ENCODE data around the gene IVL. TPM values are rescaled to one million over a fixed set of nuclear protein-coding genes. Genes with fewer than 3 reads are reported as not detected.

IVL gene
- total RNA-seq, 1 experiment from 2014 or later: not detected

GRCh38 chr1:152886758-152887409 lies 21.5 kb upstream of the IVL start:
- no peak for DNase-seq (ENCODE audit: extremely low read depth, low read depth)

DNA sequence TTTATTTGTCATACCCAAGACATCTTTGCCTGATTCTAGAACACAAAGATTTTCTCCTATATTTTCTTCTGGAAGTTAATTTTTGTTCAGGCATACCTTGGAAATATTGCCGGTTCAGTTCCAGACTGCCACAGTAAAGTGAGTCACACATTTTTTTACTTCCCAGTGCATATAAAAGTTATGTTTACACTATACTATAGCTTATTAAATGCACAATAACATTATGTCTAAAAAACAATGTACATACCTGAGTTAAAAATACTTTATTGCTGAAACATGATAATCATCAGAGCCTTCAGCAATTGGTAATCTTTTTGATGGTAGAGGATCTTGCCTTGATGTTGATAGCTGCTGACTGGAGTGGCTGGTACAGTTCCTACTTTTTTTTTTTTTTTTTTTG lies 20.2 kb upstream of the IVL start:
- DNase-seq (ENCODE audit: extremely low read depth, low read depth): no peak

GRCh38 chr1:152899027-152899426 lies 9.3 kb upstream of the IVL start:
- DNase-seq (ENCODE audit: extremely low read depth, low read depth): no peak

- no peak for DNase-seq (ENCODE audit: extremely low read depth, low read depth)
Measured at GRCh38 chr1:152899883-152900282, 8.5 kb upstream of the IVL start.

GRCh38 chr1:152901631-152902030 lies 6.7 kb upstream of the IVL start:
- DNase-seq (ENCODE audit: extremely low read depth, low read depth): no peak

DNA sequence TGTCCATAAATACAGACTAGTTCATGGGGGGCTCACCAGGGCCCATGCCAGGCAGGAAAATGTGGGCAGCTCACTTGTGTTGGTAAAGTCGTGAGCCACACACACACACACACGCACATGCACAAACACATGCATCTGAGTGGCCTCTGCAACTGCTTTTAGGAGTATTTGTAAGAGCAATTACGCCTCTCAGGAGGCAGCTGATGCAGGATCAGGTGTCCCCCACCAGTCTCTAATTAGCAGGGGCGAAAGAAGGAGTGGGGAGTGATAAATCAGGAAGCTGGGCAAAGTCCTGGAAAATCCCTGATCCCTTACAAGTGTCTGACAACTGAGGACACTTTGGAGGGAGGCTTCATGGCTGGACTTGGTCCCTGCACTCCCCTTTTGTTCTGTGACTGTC lies 5.7 kb upstream of the IVL start:
- DNase-seq (ENCODE audit: extremely low read depth, low read depth): no peak

GRCh38 chr1:152904688-152905440 lies 3.5 kb upstream of the IVL start:
- DNase-seq (ENCODE audit: extremely low read depth, low read depth): no peak

DNA sequence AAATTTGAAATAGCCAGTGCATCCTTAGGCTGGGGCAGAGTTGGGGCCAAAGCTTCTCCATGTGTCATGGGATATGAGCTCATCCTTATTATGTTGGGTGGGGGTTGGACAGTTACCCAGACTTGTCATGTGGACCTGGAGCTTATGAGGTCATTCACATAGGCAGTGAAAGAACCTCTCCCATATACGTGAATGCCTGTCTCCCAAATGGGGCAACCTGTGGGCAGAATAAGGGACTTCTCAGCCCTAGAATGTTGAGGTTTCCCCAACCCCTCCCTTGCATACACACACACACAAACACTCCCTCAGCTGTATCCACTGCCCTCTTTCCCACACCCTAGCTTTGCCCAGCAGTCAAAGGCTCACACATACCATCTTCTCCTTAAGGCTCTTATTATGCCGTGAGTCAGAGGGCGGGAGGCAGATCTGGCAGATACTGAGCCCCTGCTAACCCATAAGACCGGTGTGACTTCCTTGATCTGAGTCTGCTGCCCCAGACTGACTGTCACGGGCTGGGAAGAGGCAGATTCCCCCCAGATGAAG lies 2.3 kb upstream of the IVL start:
- DNase-seq (ENCODE audit: extremely low read depth, low read depth): no peak

DNA sequence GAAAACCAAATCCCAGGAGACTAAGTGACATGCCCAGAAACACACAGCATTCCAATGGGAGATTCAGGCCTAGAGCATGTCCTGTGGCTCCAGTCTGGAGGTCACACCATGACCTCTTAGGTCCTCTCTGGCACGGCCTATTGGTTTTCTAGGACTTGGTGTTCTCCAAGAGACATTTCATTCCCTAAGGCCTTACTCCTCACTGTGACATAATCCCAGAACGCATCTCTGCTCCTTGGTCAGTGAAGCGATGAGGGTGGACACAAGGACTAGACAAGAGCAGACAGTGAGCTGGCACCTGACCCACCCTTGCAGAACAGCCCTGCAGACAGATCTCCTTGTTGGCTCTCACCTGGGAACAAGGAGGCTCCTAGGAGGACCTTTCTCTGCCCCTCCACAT lies 860 bp downstream of the IVL start:
- no peak for DNase-seq (ENCODE audit: extremely low read depth, low read depth)

DNA sequence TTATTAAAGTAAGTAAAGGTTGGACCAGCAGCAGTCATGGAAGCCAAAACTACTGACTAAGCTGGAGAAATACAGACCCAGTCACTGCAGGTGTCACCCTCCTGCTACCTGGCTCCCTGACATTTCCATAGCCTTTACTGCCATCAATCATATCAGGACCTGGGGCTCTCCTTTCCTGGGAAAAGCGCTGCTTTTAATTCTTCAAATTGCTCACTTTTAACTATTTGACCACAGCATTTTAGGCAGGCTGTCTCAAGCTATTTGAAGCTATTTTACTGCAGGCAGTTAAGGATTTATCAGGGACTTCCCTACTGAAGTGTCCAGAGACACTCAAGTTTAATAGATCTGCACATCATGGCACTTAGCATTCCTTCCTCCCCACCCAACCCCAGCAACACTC lies 4.1 kb downstream of the IVL start:
- no peak for DNase-seq (ENCODE audit: extremely low read depth, low read depth)

- DNase-seq (ENCODE audit: extremely low read depth, low read depth): no peak
Measured at GRCh38 chr1:152912900-152913299, 4.6 kb downstream of the IVL start.

GRCh38 chr1:152917794-152918193 lies 9.4 kb downstream of the IVL start:
- DNase-seq (ENCODE audit: extremely low read depth, low read depth): peak; percentile 44

- DNase-seq (ENCODE audit: extremely low read depth, low read depth): no peak
Measured at GRCh38 chr1:152919071-152919470, 10.7 kb downstream of the IVL start.

GRCh38 chr1:152924191-152924590 lies 15.8 kb downstream of the IVL start:
- no peak for DNase-seq (ENCODE audit: extremely low read depth, low read depth)

DNA sequence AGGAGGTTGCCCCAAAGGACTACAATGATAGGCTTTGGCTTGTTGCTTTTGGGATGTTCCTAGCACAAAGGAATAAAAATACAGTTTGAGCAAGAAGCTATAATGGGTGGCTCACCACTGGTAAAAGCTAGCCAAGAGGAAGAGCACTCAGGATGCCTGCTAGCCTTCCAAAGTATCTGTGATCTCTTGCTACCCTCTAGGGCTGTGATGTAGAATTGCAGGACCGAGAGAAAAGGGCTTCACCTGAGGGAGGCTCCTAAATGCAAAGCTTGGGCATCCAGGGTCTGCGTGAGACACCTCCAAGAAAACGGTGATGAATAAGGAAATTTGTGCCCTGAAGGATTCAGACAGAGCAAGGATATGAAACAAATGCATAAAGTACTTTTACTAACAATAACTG lies 17.7 kb downstream of the IVL start:
- peak; percentile 13 for DNase-seq (ENCODE audit: extremely low read depth, low read depth)

- DNase-seq (ENCODE audit: extremely low read depth, low read depth): no peak
Measured at GRCh38 chr1:152928671-152929070, 20.3 kb downstream of the IVL start.

- no peak for DNase-seq (ENCODE audit: extremely low read depth, low read depth)
Measured at GRCh38 chr1:152932170-152932811, 23.9 kb downstream of the IVL start.

GRCh38 chr1:152933196-152933595 lies 24.9 kb downstream of the IVL start:
- no peak for DNase-seq (ENCODE audit: extremely low read depth, low read depth)

DNA sequence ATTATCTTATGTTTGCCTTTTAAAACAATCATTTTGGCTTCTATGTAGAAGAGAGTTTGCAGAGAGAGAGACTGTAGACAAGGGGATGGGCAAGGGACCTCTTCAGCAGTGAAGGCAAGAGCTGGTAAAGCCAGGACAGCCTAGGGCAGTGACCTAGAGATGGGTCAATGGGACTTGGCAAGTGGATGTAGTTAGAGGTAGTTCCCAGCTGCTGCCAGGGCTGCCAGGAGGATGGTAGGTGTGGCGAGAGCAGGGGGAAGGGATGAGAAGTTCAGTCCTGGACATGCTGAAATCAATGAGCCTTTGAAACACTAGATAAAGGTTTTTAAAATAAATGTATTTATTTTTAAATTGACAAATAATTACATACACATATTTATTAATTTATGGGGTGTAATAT lies 32.3 kb downstream of the IVL start:
- no peak for DNase-seq (ENCODE audit: extremely low read depth, low read depth)

DNA sequence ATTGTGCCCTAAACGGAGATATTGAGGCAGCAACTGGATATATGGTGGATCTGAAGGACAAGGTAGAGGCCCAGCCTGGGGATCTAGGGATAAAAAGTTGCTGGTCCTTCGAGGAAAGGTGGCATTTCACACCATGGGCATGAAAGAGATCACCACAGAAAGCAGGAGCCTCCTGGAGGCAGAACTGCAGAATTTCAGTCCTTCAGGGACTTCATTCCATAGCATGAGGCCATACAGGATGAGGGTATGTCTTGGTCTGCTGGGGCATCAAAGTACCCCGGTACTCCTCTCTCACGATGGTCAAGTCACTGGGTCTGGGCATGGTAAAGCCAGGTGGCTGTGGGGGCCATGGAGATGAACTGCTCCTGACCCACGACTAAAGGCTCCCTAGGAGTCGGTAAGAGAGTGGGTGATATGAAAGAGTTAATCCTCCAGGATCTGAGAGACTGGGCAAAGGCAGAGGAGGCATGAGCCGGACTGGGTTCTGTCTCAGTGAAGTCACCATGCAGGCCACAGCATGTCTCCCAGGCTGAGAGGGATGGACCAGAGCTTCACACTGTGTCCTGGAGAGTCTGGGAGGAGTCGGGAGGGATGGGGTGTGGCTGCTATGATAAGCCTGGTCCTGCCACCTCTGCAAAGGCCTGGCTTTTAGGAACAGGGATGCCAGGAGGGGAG lies 32.8 kb downstream of the IVL start:
- DNase-seq (ENCODE audit: extremely low read depth, low read depth): no peak

GRCh38 chr1:152942161-152942560 lies 33.8 kb downstream of the IVL start:
- DNase-seq (ENCODE audit: extremely low read depth, low read depth): no peak

All from NCI-H460 (cell line).